GM12878 (cell line): Measurements from ENCODE around the gene VWA3B. TPM values are rescaled to one million over a fixed set of nuclear protein-coding genes. Genes with fewer than 3 reads are reported as not detected.

Source experiments
- ATAC-seq: fragments of 200-7000 bp; cut with Tn5 transposase; 3 replicates; pipeline ENCODE4 v1.9.1; 2020; ENCODE audit warnings: mild to moderate bottlenecking, moderate library complexity
- BruUV-seq: library from RNA; stranded (reverse); fragments of 400-500 nt; replicated peaks from 2 replicates; lab custom pipeline; 2021; lab: Mats Ljungman, UMichigan
- CTCF ChIA-PET: fragments of 300-600 bp; sonication (Branson Sonifier 250); formaldehyde crosslinking; extraction: SDS; loops from one replicate; lab custom pipeline; 2021; ENCODE audit warnings: inconsistent platforms; lab: Yijun Ruan, JAX
- POLR2A ChIA-PET: fragments of 350-600 bp; formaldehyde crosslinking; extraction: SDS; loops from one replicate; lab custom pipeline; 2021; ENCODE audit warnings: inconsistent platforms; lab: Charles Lee
- RAD21 ChIA-PET: fragments of 300-600 bp; sonication (Branson Sonifier 250); formaldehyde crosslinking; loops from one replicate; lab custom pipeline; 2023; ENCODE audit warnings: antibody characterized with exemption; ENCODE audit not compliant: unreplicated experiment; lab: Charles Lee
- SMC1A ChIA-PET: fragments of 300-600 bp; sonication (Branson Sonifier 250); formaldehyde crosslinking; loops from one replicate; lab custom pipeline; 2023; ENCODE audit not compliant: unreplicated experiment, uncharacterized antibody; lab: Charles Lee
- DNase-seq: peaks from one replicate; pipeline ENCODE4 v3.0.0-alpha.2; 2011; ENCODE audit warnings: low read depth, low spot score
- FAIRE-seq: peaks from 3 replicates; lab custom pipeline; 2011; peaks lifted over from hg19 to GRCh38; lab: Jason Lieb, UNC
- H2AFZ ChIP-seq: 2 replicates; pipeline ENCODE4 v1.6.0; 2011; ENCODE audit warnings: low read depth, low read length, control low read depth; ENCODE audit not compliant: control insufficient read depth
- H3K27ac ChIP-seq: 2 replicates; pipeline ENCODE4 v1.5.1; 2011; ENCODE audit warnings: control low read depth; ENCODE audit not compliant: control insufficient read depth, insufficient read depth
- H3K27me3 ChIP-seq, 2 experiments: replicated peaks in 1 of 2; 2 replicates each; pipeline versions ENCODE4 v1.6.0 to v1.6.1; 2011; ENCODE audit warnings: low read length in 1 of 2; ENCODE audit not compliant: control insufficient read depth in 2 of 2, insufficient read depth in 2 of 2
- H3K36me3 ChIP-seq, 2 experiments: 2 replicates each; pipeline ENCODE4 v1.5.1; 2011; ENCODE audit warnings: low read length in 1 of 2; ENCODE audit not compliant: control insufficient read depth in 2 of 2, insufficient read depth in 2 of 2
- H3K4me1 ChIP-seq: 2 replicates; pipeline ENCODE4 v1.6.1; 2011; ENCODE audit warnings: mild to moderate bottlenecking, low read length, moderate library complexity, mixed read lengths; ENCODE audit not compliant: control insufficient read depth, insufficient read depth
- H3K4me2 ChIP-seq: 2 replicates; pipeline ENCODE4 v1.6.0; 2011; ENCODE audit warnings: control low read depth; ENCODE audit not compliant: control insufficient read depth, insufficient read depth
- H3K4me3 ChIP-seq: fragments of 200-600 bp; sonication (generic); 2 replicates; pipeline ENCODE4 v1.5.1; 2016
- H3K79me2 ChIP-seq: 2 replicates; pipeline ENCODE4 v1.6.0; 2011; ENCODE audit warnings: low read length; ENCODE audit not compliant: control insufficient read depth, insufficient read depth
- H3K9ac ChIP-seq: 2 replicates; pipeline ENCODE4 v1.8.0; 2011; ENCODE audit warnings: low read length, control low read depth, mixed read lengths; ENCODE audit not compliant: control insufficient read depth, insufficient read depth
- H3K9me3 ChIP-seq: replicated peaks from 3 replicates; pipeline ENCODE4 v1.5.1; 2011; ENCODE audit warnings: mild to moderate bottlenecking, low read length; ENCODE audit not compliant: control insufficient read depth, insufficient read depth
- H4K20me1 ChIP-seq: 2 replicates; pipeline ENCODE4 v1.6.0; 2011; ENCODE audit not compliant: control insufficient read depth, insufficient read depth
- BCL3 ChIP-seq: IDR thresholded peaks from 2 replicates; pipeline ENCODE4 v1.6.1; 2011; ENCODE audit warnings: borderline replicate concordance, low read depth, mild to moderate bottlenecking, moderate library complexity, low read length; ENCODE audit not compliant: insufficient read depth, poor library complexity, severe bottlenecking
- NKRF ChIP-seq: fragments of 450-650 bp; conservative IDR thresholded peaks from 2 replicates; pipeline ENCODE4 v1.6.1; 2017; ENCODE audit warnings: mild to moderate bottlenecking, moderate library complexity
- SPI1 ChIP-seq: IDR thresholded peaks from 2 replicates; pipeline ENCODE4 v1.6.1; 2011; ENCODE audit warnings: low read depth, mild to moderate bottlenecking, low read length, moderate library complexity, borderline replicate concordance; ENCODE audit not compliant: insufficient read depth
- TCF3 ChIP-seq: IDR thresholded peaks from 2 replicates; pipeline ENCODE4 v1.6.1; 2012; ENCODE audit warnings: low read depth, mild to moderate bottlenecking, low read length, borderline replicate concordance; ENCODE audit not compliant: insufficient read depth
- WRNIP1 ChIP-seq: IDR thresholded peaks from 2 replicates; pipeline ENCODE4 v1.6.1; 2011; ENCODE audit warnings: low read depth, low read length, improper control_type of control experiment, borderline replicate concordance
- WGBS: methylation state at CpG from one replicate; pipeline ENCODE4 v1.1.6; 2016; ENCODE audit warnings: low lambda C conversion rate; ENCODE audit not compliant: insufficient replicate concordance, insufficient coverage; ENCODE audit errors: missing lambda C conversion rate; 5-methylcytosine and 5-hydroxymethylcytosine counted together
- in situ Hi-C: fragments of 300-500 bp; cut with MboI; formaldehyde crosslinking; loops from 9 replicates; pipeline ENCODE4 v1.14.3; 2018; ENCODE audit warnings: mixed read lengths
- intact Hi-C: fragments of 100-400 bp; cut with micrococcal nuclease; formaldehyde crosslinking; loops from one replicate; pipeline ENCODE4 v1.14.2; 2022; ENCODE audit not compliant: unreplicated experiment
- polyA plus RNA-seq, 11 experiments: library from polyadenylated mRNA; depleted of rRNA in 4 of 11; unstranded in 6 of 11; stranded (reverse) in 5 of 11; fragments of >200 nt; fragmentation: Nextera tagmentation in 4 of 11; fragmentation: Illumina TruSeq in 1 of 11; extraction: Ambion mirVana in 4 of 11; extraction: Trizol in 1 of 11; gene quantifications; 1 replicate in 1 of 11; 2 replicates in 10 of 11; pipeline versions ENCODE4 v1.2.1 to v1.2.3, GENCODE V29; 2011 to 2016; ENCODE audit warnings: inconsistent platforms in 2 of 11, missing spikeins in 2 of 11, low read depth in 1 of 11
- total RNA-seq, 4 experiments: library from RNA; depleted of rRNA in 3 of 4; stranded (reverse); fragments of >200 nt in 3 of 4; fragmentation: Illumina TruSeq in 1 of 4; extraction: Trizol in 1 of 4; gene quantifications; 2 replicates each; pipeline versions ENCODE4 v1.2.1 to v1.2.3, GENCODE V29; 2013 to 2021
- TF ChIP-seq, protein P1 (sequence below): fragments of 450-650 bp; IDR thresholded peaks from 2 replicates; pipeline ENCODE4 v1.6.1; 2017; ENCODE audit warnings: mild to moderate bottlenecking

The VWA3B gene
- total and polyA plus RNA-seq, 10 of the 15 experiments (the other 5 are each of a cell fraction or from before 2014, with no cell fraction given): 0.04 to 0.86 (median 0.19) TPM; not detected in 4

- POLR2A ChIA-PET: no interaction called here
- CTCF ChIA-PET: interaction anchor here (1.1 to 1.4 kb wide), 2 partner anchors 10 to 28 kb away, joined by 3 to 4 read pairs; no protein-coding TSS in a partner anchor
- no peak overlapping the region for H3K27ac ChIP-seq
- H3K79me2 ChIP-seq: no peaks in the 10 kb centered on the region
- in situ Hi-C loops (no loop called here), intact Hi-C loops (no loop called here)
- H4K20me1 ChIP-seq: no peaks in the 10 kb centered on the region
- H3K36me3 ChIP-seq: no peaks in the 10 kb centered on the region
- FAIRE-seq (no peak), ATAC-seq (no peak), DNase-seq (no peak)
- H2AFZ ChIP-seq: no peak overlapping the region
- H3K4me2 ChIP-seq: no peak overlapping the region
- H3K4me3 ChIP-seq: no peak overlapping the region
- H3K9me3 ChIP-seq: no peaks in the 10 kb centered on the region; the same call in 2 of the 3 replicates
- SMC1A ChIA-PET: interaction anchor here (0.8 to 1.6 kb wide), 4 partner anchors 11 to 68 kb away, joined by 3 to 6 read pairs (median 4); no protein-coding TSS in a partner anchor
- RAD21 ChIA-PET: no interaction called here
- WGBS: 46% methylated on average over 12 of the region's 12 CpGs
- no peak overlapping the region for H3K9ac ChIP-seq
- H3K4me1 ChIP-seq: no peaks in the 10 kb centered on the region
- BruUV-seq: no TSS peak
- H3K27me3 ChIP-seq: no peaks in the 10 kb centered on the region; a peak in 1 of 4 replicates
- TF ChIP-seq WRNIP1: no peak
- no peak for TF ChIP-seq TCF3
- peak; percentile 5; the same call in 1 of the 2 replicates for TF ChIP-seq SPI1
- TF ChIP-seq, protein P1, sequence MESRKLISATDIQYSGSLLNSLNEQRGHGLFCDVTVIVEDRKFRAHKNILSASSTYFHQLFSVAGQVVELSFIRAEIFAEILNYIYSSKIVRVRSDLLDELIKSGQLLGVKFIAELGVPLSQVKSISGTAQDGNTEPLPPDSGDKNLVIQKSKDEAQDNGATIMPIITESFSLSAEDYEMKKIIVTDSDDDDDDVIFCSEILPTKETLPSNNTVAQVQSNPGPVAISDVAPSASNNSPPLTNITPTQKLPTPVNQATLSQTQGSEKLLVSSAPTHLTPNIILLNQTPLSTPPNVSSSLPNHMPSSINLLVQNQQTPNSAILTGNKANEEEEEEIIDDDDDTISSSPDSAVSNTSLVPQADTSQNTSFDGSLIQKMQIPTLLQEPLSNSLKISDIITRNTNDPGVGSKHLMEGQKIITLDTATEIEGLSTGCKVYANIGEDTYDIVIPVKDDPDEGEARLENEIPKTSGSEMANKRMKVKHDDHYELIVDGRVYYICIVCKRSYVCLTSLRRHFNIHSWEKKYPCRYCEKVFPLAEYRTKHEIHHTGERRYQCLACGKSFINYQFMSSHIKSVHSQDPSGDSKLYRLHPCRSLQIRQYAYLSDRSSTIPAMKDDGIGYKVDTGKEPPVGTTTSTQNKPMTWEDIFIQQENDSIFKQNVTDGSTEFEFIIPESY: no peak
- TF ChIP-seq NKRF: no peak
- TF ChIP-seq BCL3: no peak
Observed at GRCh38 chr2:98039085-98039756, 47.7 kb upstream of the VWA3B start.
